ENCODE measurements around the gene MST1R. TPM values are rescaled to one million over a fixed set of nuclear protein-coding genes. Genes with fewer than 3 reads are reported as not detected.
A peak's percentile ranks its signal among the peaks of the same experiment; 100 is the strongest.

Gene MST1R
- total RNA-seq, 1 donor, result under 0.01 TPM

- no peak overlapping the region for H3K4me3 ChIP-seq (ENCODE audit: low read depth, low read length)
- peak; percentile 44 for TF ChIP-seq CTCF (IDR thresholded peaks at IDR 0.05; ENCODE audit: insufficient read depth, low read depth, low read length)
- peak; percentile 20 for DNase-seq (ENCODE audit: low read depth)
Measured at GRCh38 chr3:49841126-49841696, 62.5 kb downstream of the MST1R start.

- H3K4me3 ChIP-seq (ENCODE audit: low read depth, low read length), result no peak overlapping the region
- TF ChIP-seq CTCF (IDR thresholded peaks at IDR 0.05; ENCODE audit: insufficient read depth, low read depth, low read length), result no peak
- no peak for DNase-seq (ENCODE audit: low read depth)
Measured at GRCh38 chr3:49840388-49840787, 63.3 kb downstream of the MST1R start.

- no peak overlapping the region for H3K4me3 ChIP-seq (ENCODE audit: low read depth, low read length)
- peak; percentile 88 for TF ChIP-seq CTCF (IDR thresholded peaks at IDR 0.05; ENCODE audit: insufficient read depth, low read depth, low read length)
- DNase-seq (ENCODE audit: low read depth), result peak; percentile 81
Measured at GRCh38 chr3:49839193-49839809, 64.4 kb downstream of the MST1R start.

Small RNA genes lying within 50 kb of the gene (small RNA-seq; reads per million reads assigned to genes)
- not detected for gene RN7SL217P

Other genes with a start within 250 kb of the MST1R start
- 104 and 109 TPM in 2 replicates for gene APEH, start 229.5 kb downstream of the MST1R start, total RNA-seq
- 1.7 and 5.2 TPM in 2 replicates for gene MST1, start 214.4 kb downstream of the MST1R start, total RNA-seq
- 25.8 and 31.5 TPM in 2 replicates for gene RNF123, start 214.3 kb downstream of the MST1R start, total RNA-seq
- gene AMIGO3, start 184.2 kb downstream of the MST1R start, total RNA-seq, result 0.43 and 1.6 TPM in 2 replicates
- gene GMPPB, start 179.9 kb downstream of the MST1R start, total RNA-seq, result 30.2 and 31.6 TPM in 2 replicates
- 45.1 and 47.9 TPM in 2 replicates for gene IP6K1, start 117.3 kb downstream of the MST1R start, total RNA-seq
- gene CDHR4, start 104.0 kb downstream of the MST1R start, total RNA-seq, result not detected in 2 replicates
- 4.7 and 11.0 TPM in 2 replicates for gene INKA1, start 100.6 kb downstream of the MST1R start, total RNA-seq
- gene UBA7, start 89.9 kb downstream of the MST1R start, total RNA-seq, result 44.0 and 48.0 TPM in 2 replicates
- 3.0 and 3.5 TPM in 2 replicates for gene TRAIP, start 47.3 kb downstream of the MST1R start, total RNA-seq
- gene CAMKV, start 34.0 kb downstream of the MST1R start, total RNA-seq, result not detected in 2 replicates
- gene MON1A, start 25.9 kb upstream of the MST1R start, total RNA-seq, result 9.7 and 12.1 TPM in 2 replicates
- 52.2 and 61.7 TPM in 2 replicates for gene RBM6, start 36.3 kb upstream of the MST1R start, total RNA-seq
- gene RBM5, start 185.0 kb upstream of the MST1R start, total RNA-seq, result 121 and 192 TPM in 2 replicates

Measured in fibroblast of villous mesenchyme (primary cell).